T-helper 1 cell treated with Interleukin-12 subunit alpha and Interleukin-12 subunit beta and Interleukin-4 antibody, amounts not matched to agents 30 ng/mL and 1 ng/mL, for 36 hours (primary cell): ENCODE data around the gene ARID4B. TPM values are rescaled to one million over a fixed set of nuclear protein-coding genes. Genes with fewer than 3 reads are reported as not detected.
"Not testable (repeated sequence)": the region's sequence is repeated elsewhere in the genome, so short reads cannot be mapped to it uniquely, and the experiment has no call there.

Experiments used
- intact Hi-C: fragments of 100-400 bp; cut with micrococcal nuclease; formaldehyde crosslinking; loops from one replicate; pipeline ENCODE4 v1.15.1; 2024
- total RNA-seq: library from RNA; stranded (reverse); gene quantifications from 2 replicates; pipeline ENCODE4 v1.2.3, GENCODE V29; 2022

ARID4B gene
- total RNA-seq, 1 donor from 2014 or later, result 71.6 TPM

DNA sequence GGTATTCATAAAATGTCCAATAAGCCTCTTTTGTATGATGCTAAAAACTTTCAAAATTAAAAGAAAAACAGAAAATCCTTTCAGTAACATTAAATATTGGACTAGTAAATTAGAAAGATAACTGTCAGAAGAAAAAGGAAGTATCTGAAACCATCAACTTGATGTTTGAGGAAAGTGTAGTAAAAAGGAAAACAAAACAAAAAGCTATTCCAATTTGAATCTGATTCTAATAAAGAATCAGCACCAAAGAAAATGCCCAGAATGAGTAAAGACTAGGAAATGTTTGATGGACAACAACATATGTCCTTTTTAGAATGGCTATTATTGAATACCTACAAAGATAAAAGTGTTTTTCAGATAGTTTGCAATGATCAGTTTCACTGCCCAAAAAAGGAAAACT, 87.0 kb downstream of the ARID4B start:
- intact Hi-C loops, result no loop called here

DNA sequence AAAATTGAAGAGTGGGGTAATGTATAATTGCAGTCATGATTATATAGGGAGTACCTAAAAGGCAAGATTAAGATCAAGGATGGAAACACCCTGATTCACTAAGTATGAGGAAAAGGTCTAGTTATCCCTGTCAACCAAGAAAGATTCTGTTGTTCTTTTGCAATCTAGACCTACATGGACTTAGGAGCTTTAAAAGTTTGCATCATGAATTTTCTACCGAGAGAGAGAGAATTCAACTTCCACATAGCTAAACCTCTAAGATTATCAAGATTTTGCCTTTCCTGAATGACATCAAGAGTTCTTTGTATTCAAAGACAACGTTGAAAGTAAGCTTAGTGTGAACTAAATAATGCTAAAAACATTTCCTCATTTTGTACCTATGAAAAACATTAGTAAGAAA, 88.1 kb downstream of the ARID4B start:
- intact Hi-C loops, result no loop called here

DNA sequence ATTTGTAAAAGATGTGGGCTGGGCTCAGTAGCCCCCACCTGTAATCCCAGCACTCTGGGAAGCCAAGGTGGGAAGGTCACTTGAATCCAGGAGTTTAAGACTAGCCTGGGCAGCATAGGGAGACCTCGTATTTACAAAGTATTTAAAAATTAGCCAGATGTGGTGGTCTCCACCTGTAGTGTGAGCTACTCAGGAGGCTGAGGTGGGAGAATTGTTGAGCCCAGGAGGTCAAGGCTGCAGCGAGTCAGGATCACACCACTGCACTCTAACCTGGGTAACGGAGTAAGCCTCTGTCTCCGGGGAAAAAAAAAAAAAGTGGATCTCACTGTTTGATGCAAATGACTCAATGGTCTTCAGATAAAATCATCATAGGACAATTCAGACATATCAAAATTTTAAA, 89.4 kb downstream of the ARID4B start:
- intact Hi-C loops, result no loop called here

DNA sequence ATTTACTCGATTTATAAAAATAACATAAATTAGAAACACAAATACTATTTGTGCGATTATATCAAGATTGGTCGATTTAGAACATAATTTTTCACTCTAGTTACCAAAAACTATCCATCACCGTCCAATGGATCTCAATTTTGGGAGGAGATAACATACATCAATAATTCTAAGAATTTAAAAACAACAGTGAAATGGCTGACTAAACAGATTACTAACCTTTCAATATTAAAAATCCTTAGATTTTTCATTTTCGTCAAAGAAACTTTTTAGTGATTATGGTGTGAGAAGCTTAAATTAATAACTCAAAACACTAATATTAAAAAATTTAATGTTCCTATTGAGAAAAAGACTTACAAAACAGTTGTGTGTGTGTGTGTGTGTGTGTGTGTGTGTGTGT, 91.9 kb downstream of the ARID4B start:
- intact Hi-C loops, result no loop called here

DNA sequence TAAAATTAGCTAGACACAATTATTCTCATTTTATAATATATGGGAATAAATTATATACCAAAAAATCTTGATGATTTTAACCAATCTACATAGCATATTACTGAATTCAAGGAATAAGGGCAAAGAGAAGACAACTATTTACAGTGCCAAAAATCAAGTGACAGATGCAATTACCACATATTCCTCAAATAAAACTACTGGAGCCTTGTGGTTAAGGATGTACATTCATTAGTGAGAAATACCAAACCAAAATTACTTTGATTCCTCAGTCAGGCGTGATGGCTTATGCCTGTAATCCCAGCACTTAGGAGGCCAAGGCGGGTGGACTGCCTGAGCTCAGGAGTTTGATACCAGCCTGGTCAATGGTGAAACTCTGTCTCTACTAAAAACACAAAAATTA, 98.1 kb downstream of the ARID4B start:
- intact Hi-C loops, result no loop called here

DNA sequence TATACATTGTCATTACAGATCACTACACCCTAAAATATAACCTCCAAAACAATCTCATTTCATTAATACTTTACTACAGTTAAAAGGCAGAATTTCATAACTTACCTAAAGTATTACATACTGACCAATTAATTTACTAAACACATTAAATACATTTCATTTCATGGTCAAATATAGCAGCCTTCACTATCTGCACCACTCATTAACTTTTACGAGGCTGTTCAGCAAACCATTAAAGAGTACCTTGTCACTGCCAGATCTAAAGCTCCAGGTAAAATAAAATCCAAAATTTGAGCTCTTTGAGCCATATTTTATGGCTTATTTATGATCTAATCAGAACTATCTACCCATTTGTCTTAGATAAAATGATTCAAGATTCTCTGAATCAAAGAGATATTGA, 100.6 kb downstream of the ARID4B start:
- intact Hi-C loops, result no loop called here

DNA sequence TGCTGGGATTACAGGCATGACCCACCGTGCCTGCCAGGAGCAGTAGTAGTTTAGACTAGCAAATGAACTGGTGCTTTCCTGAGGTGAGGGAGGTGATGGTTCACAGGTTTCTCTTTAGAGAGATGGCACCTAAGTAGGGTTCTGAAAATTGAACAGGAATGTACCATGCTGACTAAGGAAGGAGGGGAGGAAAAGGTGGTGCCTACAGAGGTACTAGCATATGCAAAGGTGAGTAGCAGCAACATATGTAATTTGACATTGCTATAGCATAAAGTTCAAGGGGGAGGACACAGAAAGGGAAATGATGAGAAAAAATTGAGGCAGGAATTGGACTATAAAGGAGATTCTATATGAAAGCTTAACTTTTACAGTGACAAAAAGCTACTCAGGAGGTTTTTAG, 101.0 kb downstream of the ARID4B start:
- intact Hi-C loops, result no loop called here

DNA sequence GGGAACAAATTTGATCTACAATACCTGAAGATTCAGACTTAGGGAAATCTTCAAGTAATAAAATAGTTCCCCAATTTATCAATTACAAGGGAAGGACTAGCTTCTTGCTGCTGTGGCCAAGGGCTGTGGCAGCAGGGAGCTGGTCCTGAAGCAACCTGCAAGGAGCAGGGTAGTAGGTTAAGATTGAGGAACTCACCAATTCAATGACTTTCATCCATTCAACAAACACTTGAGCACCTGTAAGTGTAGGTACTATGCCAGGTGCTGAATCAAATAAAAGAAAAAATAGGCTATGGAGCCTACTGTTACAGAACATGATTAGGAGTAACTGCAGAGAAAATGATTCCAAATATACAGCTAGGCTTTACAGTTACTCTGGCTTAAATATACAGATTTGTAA, 102.7 kb downstream of the ARID4B start:
- intact Hi-C loops, result no loop called here

DNA sequence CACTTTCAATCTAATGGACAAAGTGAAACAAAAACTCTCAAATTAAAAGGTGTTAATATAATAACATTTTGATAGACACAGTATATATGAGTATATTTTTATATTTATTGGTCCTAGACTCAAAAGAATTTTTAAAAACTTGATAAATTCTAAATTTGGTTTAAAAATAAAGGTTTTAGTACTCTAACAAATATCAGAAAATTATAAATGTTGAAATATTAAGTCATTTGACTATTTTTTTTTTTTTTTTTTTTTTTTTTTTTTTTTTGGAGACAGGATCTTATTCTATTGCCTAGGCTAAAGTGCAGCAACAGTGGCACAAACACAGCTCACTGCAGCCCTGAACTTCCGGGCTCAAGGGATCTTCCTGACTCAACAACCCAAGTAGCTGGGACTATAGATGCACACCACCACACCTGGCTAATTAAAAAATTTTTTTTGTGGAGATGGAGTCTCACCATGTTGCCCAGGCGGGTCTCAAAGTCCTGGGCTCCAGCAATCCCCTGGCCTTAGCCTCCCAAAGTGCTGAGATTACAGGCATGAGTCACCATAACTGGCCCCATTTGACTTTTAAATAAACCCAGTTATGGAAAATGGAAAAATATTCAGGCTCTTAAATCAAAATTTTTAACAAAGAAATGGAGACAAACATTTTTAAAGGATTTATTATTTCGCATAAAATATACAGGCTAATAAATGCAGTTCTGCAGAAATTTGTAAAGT, 106.2 kb downstream of the ARID4B start:
- intact Hi-C loops, result no loop called here

DNA sequence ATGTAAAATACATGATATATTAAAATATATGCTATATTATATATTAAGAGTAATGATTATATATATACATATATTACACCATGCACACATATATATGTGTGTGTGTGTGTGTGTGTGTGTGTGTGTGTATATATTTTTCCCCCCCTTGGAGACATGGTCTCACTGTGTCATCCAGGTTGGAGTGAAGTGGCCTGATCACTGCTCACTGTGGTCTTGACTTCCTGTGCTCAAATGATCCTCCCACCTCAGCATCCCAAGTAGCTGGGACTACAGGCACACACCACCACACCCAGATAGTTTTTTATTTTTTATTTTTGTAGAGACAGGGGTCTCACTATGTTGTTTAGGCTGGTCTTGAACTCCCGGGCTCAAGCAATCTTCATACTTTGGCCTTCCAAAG, 112.5 kb downstream of the ARID4B start:
- intact Hi-C loops, result loop anchor here (1.0 kb wide), 1 partner anchor 8 kb away; no protein-coding TSS in a partner anchor

DNA sequence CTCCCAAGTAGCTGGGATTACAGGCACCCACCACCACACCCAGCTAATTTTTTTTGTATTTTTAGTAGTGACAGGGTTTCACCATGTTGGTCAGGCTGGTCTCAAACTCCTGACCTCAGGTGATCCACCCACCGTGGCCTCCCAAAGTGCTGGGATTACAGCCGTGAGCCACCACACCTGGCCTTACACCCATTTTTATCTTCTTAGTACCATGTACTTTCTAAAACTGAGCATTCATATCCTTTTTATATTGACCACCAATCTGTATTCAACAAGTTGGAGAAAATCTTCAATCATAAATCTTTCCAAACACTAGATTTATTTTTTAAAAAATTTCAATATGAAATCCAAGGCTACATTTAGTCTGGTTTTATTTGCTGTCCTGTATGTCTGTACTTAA, 113.0 kb downstream of the ARID4B start:
- intact Hi-C loops, result loop anchor here (1.0 kb wide), 1 partner anchor 8 kb away; no protein-coding TSS in a partner anchor

DNA sequence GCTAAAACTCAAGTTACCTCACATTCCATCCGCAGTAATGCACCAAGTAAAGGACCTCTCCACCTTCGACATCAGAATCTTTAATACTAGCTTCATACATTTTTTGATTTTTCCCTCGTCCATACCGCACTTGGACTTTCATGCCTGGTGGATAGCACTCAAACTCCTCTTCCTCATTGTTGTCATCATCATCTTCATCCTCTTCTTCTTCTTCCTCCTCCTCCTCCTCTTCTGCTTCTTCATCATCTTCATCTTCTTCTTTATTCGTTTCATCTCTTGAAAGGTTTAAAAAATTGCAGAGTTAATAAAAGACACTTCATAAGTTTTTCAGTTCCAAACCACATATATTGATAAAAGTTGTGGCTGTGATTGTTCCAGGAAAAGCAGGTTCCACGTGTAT, 114.2 kb downstream of the ARID4B start:
- intact Hi-C loops, result no loop called here

DNA sequence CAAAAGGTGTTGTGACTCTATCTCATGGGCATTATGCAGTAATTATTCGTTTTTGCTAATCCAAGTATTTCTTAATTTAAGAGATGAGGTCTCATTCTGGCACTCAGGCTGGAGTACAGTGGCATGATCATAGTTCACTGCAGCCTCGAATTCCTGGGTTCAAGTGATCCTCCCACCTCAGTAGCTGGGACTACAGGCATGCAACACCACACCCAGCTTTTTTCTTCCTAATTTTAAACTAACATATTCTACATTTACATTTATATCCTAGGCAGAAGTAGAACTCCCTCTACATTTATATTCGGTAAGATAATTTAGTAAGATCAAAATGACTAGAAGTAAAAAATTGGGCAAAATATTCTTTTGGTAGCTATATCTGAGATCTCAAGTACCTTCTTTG, 116.5 kb downstream of the ARID4B start:
- intact Hi-C loops, result no loop called here

DNA sequence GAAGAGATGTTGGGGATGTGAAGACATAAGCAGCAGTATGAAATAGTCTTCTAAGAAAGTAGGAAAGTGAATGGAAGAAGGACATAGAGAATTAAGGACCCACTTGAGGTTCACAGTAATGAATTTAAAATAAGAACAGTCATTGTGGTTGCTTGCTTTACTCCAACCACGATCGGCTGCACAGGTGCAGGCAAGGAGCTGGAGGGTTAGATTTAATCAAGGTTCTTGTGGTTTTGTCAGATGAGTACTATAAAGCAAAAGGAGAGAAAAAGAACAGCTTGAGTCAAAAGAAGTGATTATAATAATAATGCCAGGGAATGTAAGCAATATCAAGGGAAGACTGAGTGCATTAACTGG, 120.8 kb downstream of the ARID4B start:
- intact Hi-C loops, result loop anchor here (1.0 to 5.0 kb wide), 5 partner anchors 8 to 295 kb away; partner anchors contain the start of genes B3GALNT2, RBM34 and TOMM20

DNA sequence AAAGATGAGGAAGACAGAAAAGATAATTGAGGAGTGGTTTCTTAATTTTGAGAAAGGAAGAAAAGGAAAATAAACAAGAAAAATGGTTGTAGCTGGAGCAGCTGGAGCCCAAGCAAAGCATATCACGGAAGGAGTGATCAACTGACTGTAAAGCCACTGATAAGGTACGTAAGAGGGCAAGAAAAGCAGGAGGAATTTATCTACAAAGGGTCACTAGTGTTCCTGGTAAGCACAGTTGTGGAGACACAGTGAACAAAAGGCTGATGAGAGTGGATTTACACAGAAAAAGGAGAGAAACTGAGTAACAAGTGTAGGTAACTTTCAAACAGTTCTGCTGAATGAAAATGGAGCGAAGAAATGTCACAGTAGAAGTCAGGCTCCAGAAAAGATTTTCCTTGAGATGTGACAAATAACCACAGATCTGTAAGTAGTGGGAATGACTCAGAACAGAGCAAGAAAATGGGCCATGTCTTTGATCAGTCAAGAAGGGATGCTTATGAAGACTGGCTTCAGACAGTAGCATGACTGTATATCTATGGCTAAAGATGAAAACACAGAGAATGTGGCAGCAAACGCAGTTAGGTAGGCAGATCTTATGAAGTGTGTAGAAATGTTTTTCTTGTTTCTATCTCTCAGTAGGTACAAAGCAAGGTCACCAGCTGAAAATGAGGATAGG, 121.3 kb downstream of the ARID4B start:
- intact Hi-C loops, result loop anchor here (1.0 to 5.0 kb wide), 5 partner anchors 9 to 296 kb away; partner anchors contain the start of genes B3GALNT2, RBM34 and TOMM20

DNA sequence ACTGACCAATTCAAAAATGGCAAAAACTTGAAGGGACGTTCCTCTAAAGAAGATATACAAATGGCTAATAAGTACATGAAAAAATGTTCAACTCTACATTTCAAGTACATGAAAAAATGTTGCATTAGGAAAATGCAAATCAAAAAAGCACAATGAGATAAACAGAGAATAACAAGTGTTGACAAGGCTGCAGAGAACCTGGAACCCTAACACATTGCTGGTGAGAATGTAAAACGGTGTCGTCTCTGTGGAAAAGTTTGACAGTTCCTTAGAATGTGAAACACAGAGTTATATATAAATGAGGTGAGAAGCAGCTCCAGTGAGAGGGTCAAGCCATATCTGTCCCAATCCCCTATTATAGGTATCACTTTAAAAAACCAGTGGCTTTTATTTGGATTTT, 122.3 kb downstream of the ARID4B start:
- intact Hi-C loops, result loop anchor here (5.0 kb wide), 2 partner anchors 43 to 297 kb away; partner anchors contain the start of genes B3GALNT2 and RBM34

DNA sequence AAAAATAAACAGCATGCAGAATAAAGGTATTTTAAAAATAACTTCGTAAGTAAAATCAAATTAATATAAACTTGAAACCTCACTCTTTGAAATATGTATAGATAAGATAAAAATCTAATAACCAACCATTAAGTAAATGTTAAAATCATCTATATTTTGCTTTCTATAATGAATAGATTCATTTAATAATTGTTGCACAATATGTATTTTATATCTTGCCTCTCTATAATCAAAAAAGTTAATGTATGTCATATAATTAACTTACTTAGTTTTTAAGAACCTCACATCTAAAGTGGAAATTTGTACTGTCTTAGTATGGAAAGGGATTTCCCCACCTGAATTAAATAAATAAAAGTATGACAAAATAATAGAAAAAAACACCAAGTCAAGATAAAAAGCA, 124.6 kb downstream of the ARID4B start:
- intact Hi-C loops, result no loop called here

DNA sequence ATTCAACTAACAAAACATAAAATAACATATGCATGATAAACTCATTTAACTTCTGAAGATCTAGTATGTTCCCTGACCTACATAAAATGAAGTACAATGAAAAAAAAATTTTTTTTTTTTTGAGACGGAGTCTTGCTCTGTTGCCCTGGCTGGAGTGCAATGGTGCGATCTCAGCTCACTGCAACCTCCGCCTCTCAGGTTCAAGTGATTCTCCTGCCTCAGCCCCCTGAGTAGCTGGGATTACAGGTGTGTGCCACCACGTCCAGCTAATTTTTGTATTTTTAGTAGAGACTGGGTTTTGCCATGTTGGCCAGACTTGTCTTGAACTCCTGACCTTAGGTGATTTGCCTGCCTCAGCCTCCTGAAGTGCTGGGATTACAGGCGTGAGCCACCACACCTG, 125.5 kb downstream of the ARID4B start:
- intact Hi-C loops, result not testable (repeated sequence)

DNA sequence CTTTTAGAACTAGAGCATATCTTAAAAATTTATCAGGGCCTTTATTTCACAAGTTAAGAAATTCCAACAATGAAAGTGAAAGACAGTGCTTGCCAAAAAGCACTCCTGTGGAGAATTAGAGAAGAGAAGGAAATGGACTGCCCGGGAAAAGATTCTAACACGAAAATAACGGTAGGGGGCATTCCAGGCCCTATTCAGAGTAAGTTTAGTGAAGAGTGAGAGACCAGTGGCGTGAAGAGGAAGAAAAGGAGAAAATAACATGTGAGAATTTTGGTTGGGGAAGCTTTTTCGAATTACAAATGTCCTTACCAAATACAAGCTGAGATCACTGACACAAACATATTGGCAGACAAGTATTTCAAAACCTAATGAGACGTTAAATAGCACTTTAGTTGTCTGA, 128.5 kb downstream of the ARID4B start:
- intact Hi-C loops, result no loop called here

DNA sequence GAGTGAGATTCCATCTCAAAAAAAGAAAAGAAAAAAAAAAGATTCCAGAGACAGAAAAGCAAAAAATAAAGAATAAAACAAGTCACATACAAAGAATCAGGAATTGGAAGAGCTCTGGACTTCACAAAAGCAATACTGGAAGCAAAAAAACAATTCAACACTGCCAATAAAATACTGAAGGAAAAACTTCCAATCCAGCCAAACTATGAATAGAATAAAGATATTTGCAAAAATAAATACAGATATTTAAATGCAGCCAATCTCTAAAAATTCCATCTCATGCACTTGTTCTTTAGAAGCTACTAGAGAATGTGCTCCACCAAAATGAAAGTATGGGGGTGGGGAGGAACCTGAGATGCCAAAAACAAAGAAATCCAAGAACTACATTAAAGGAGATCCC, 137.5 kb downstream of the ARID4B start:
- intact Hi-C loops, result no loop called here

DNA sequence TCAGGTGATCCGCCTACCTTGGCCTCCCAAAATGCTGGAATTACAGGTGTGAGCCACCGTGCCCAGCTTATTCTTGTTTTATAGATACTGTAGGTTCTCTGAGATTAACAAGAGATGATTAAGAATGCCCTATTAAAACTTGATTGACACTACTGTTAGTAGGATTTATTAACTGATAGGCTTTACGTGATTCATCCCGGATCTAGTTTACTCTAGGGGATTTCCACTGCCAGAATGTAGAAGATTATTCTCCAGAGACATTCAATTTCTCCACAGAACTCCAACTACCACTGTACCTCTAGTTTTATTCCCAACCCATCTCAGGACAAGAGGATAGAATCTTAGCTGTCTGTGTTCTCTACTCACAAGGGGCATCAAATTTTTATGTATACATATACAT, 140.7 kb downstream of the ARID4B start:
- intact Hi-C loops, result no loop called here

DNA sequence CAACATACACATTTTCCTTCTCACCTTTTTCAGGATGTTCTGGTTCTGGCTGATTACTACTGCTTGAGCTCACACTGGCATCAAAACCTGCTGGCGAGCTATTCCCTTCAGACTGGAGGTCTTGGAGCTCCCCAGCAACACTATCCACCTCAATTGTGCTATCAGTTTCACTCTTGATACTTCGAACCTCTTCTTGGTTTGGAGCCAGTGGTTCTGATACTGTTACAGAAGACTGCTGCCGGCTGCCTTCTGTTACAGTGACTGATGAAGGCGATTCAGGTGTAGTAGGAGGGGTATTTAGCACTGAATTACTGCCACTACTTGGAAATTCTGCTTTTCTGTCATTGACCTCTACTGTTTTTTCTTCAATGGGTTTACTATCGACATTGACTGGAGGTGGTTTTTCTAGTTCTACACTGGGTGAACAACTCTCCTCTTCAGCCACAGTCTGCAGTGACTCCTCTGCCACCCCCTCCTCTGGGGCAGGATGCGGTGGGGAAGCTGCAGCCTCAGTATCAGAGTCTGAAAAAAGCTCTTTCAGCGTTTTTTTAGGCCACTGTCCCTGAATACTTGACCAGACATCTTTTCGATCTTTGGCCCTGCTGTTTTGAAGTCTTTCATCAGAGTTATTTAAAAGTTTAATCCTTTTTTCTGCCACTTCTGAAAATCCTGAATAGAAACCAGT, 146.3 kb downstream of the ARID4B start:
- intact Hi-C loops, result loop anchor here (5.0 kb wide), 1 partner anchor 236 kb away; no protein-coding TSS in a partner anchor
